ENCODE measurements around the gene RFX1.
A peak's percentile ranks its signal among the peaks of the same experiment; 100 is the strongest.
"Not testable (repeated sequence)": the region's sequence is repeated elsewhere in the genome, so short reads cannot be mapped to it uniquely, and the experiment has no call there.

The RFX1 gene

DNA sequence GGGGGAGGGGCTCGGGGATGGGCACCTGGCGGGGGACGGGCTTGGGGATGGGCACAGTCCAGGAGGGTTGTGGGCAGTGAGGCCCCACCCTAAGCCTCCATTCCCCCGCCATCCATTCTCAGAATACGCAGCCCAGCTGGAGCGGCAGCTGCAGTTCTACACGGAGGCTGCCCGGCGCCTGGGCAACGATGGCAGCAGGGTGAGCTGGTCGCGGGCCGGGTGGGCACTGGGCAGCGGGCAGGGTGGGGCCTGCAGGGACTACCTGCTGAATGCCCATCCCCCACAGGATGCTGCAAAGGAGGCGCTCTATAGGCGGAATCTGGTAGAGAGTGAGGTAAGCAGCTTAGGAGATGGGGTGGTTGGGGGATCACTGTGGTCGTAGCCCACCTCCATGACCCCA lies 76.2 kb downstream of the RFX1 start:
- TF ChIP-seq, protein P1, sequence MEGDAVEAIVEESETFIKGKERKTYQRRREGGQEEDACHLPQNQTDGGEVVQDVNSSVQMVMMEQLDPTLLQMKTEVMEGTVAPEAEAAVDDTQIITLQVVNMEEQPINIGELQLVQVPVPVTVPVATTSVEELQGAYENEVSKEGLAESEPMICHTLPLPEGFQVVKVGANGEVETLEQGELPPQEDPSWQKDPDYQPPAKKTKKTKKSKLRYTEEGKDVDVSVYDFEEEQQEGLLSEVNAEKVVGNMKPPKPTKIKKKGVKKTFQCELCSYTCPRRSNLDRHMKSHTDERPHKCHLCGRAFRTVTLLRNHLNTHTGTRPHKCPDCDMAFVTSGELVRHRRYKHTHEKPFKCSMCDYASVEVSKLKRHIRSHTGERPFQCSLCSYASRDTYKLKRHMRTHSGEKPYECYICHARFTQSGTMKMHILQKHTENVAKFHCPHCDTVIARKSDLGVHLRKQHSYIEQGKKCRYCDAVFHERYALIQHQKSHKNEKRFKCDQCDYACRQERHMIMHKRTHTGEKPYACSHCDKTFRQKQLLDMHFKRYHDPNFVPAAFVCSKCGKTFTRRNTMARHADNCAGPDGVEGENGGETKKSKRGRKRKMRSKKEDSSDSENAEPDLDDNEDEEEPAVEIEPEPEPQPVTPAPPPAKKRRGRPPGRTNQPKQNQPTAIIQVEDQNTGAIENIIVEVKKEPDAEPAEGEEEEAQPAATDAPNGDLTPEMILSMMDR (IDR thresholded peaks at IDR 0.05; ENCODE audit: low read depth, low read length) = no peak
- TF ChIP-seq, protein P2, sequence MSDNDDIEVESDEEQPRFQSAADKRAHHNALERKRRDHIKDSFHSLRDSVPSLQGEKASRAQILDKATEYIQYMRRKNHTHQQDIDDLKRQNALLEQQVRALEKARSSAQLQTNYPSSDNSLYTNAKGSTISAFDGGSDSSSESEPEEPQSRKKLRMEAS (IDR thresholded peaks at IDR 0.05; ENCODE audit: low read depth, low read length) = no peak
- TF ChIP-seq MYC (IDR thresholded peaks at IDR 0.05; ENCODE audit: low read depth, low read length) (no peak), POLR2A (IDR thresholded peaks at IDR 0.05; ENCODE audit: extremely low read depth, insufficient read length) (no peak)
- DNase-seq (ENCODE audit: low read depth) = no peak
- H3K4me3 ChIP-seq (ENCODE audit: low read depth, low read length) = no peak overlapping the region

DNA sequence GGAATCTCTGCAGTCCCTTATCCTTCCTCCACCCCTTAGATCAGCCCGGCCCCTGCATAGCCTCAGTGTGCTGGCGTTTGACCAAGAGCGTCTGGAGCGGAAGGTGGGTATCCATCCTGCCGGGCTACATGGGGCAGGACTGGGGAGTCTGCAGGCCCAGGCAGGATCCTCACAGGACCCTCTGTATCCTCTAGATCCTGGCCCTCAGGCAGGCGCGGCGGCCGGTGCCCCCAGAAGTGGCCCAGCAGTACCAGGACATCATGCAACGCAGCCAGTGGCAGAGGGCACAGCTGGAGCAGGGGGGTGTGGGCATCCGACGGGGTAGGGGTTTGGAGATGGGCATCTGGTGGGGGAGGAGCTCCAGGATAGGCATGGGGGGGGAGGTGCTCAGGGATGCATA lies 76.8 kb downstream of the RFX1 start:
- no peak for DNase-seq (ENCODE audit: low read depth)
- TF ChIP-seq MYC (IDR thresholded peaks at IDR 0.05; ENCODE audit: low read depth, low read length) (no peak), POLR2A (IDR thresholded peaks at IDR 0.05; ENCODE audit: extremely low read depth, insufficient read length) (no peak)
- TF ChIP-seq, protein P1 (IDR thresholded peaks at IDR 0.05; ENCODE audit: low read depth, low read length) = no peak
- H3K4me3 ChIP-seq (ENCODE audit: low read depth, low read length) = no peak overlapping the region

DNA sequence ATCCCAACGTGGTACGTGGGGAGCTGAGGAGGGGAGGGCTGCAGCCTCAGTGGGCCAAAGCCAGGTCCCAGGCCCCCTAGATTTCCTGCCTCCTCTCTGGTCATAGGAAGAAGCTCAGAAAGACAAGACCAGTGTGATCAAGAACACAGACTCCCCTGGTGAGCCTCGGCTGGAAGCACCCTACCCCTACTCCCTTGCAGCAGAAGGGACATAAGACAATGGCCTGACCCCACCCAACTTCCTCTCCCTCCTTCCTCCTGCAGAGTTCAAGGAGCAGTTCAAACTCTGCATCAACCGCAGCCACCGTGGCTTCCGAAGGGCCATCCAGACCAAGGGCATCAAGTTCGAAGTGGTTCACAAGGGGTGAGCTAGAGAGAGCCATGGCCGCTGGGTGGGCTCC lies 79.4 kb downstream of the RFX1 start:
- DNase-seq (ENCODE audit: low read depth) = peak; percentile 42
- H3K4me3 ChIP-seq (ENCODE audit: low read depth, low read length) = no peak overlapping the region
- no peak for TF ChIP-seq POLR2A (IDR thresholded peaks at IDR 0.05; ENCODE audit: extremely low read depth, insufficient read length)
- TF ChIP-seq, protein P1 (IDR thresholded peaks at IDR 0.05; ENCODE audit: low read depth, low read length) = no peak
- TF ChIP-seq, protein P2 (IDR thresholded peaks at IDR 0.05; ENCODE audit: low read depth, low read length) = no peak
- TF ChIP-seq MYC (IDR thresholded peaks at IDR 0.05; ENCODE audit: low read depth, low read length) = no peak

DNA sequence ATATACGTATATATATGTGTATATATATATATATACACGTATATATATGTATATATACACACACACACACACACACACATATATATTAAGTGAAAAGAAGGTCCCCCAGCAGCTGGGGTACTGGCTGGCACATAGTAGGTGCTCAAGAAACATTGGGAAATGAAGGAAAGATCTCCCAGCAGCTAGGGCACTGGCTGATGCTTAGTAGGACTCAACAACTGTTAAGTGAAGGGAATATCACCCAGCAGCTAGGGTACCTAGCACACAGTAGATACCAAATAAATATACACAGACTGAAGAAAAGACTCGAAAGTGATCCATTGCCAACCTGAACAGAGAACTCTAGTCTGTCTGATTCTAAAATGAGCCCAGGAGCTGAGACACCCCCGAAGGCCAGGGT lies 80.1 kb downstream of the RFX1 start:
- DNase-seq (ENCODE audit: low read depth) = no peak
- TF ChIP-seq, protein P2 (IDR thresholded peaks at IDR 0.05; ENCODE audit: low read depth, low read length) = no peak
- TF ChIP-seq MYC (IDR thresholded peaks at IDR 0.05; ENCODE audit: low read depth, low read length) = no peak
- TF ChIP-seq, protein P1 (IDR thresholded peaks at IDR 0.05; ENCODE audit: low read depth, low read length) = no peak
- no peak for TF ChIP-seq POLR2A (IDR thresholded peaks at IDR 0.05; ENCODE audit: extremely low read depth, insufficient read length)
- H3K4me3 ChIP-seq (ENCODE audit: low read depth, low read length) = no peak overlapping the region

DNA sequence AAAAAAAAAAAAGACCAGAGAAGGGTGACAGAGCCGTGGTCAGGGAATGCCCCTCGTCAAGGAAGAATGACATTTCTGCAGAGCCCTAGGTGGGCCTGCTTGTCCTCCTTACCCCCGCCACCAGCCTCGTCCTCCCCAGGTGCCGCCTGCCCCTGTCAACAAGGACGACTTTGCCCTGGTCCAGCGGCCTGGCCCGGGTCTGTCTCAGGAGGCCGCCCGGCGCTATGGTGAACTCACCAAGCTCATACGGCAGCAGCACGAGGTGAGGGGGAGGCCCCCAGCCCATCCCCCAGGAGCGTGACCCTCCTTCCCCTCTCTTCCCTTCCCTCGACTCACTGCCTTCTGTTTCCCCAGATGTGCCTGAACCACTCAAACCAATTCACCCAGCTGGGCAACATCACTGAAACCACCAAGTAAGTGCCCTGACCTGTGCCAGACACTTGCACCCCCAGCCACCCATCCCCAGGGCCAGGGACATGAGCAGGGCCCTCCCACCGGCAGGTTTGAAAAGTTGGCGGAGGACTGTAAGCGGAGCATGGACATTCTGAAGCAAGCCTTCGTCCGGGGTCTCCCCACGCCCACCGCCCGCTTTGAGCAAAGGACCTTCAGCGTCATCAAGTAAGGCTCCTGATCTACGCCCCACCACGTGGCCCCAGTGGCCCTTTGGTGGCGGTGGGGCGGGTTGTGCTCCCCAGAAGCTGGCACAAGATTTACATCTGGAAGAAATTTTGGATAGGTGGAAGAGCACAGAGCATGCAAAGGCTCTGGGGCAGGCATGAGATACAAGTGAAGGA lies 82.7 kb downstream of the RFX1 start:
- TF ChIP-seq POLR2A (IDR thresholded peaks at IDR 0.05; ENCODE audit: extremely low read depth, insufficient read length) = no peak
- TF ChIP-seq MYC (IDR thresholded peaks at IDR 0.05; ENCODE audit: low read depth, low read length) = no peak
- TF ChIP-seq, protein P1 (IDR thresholded peaks at IDR 0.05; ENCODE audit: low read depth, low read length) = no peak
- TF ChIP-seq, protein P2 (IDR thresholded peaks at IDR 0.05; ENCODE audit: low read depth, low read length) = no peak
- H3K4me3 ChIP-seq (ENCODE audit: low read depth, low read length) = no peak overlapping the region
- no peak for DNase-seq (ENCODE audit: low read depth)

DNA sequence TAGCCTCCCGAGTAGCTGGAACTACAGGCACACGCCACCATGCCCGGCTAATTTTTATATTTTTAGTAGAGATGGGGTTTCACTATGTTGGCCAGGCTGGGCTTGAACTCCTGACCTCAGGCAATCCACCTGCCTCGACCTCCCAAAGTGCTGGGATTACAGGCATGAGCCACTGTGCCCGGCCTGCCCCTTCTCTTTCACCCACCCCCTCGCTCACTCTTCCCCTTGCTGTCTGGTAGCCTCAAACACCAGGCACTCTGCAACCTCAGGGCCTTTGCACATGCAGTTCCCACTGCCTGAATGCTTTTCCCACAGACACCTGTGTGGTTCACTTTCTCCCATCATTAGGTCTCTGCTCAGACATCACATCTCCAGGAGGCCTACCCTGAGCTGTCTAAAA lies 84.0 kb downstream of the RFX1 start:
- not testable (repeated sequence) for DNase-seq (ENCODE audit: low read depth); H3K4me3 ChIP-seq (ENCODE audit: low read depth, low read length)

Measured in NB4 (cell line).